Lung (tissue), 12 donors: ENCODE data around the gene P4HA3. TPM values are rescaled to one million over a fixed set of nuclear protein-coding genes. Genes with fewer than 3 reads are reported as not detected.

Source experiments
- ATAC-seq: fragments of 200-7000 bp; cut with Tn5 transposase; one replicate; pipeline ENCODE4 v1.9.1; 2020; ENCODE audit warnings: moderate number of reproducible peaks; ENCODE audit not compliant: insufficient read depth, low FRiP score
- DNase-seq, 3 donors: peaks; one replicate each; pipeline ENCODE4 v3.0.0-alpha.2; 2013 to 2017
- H3K27ac ChIP-seq, 2 donors: one replicate each; pipeline ENCODE4 v1.5.1; 2013; ENCODE audit warnings: mild to moderate bottlenecking in 2 of 2, moderate library complexity in 2 of 2, control low read depth in 1 of 2, inconsistent platforms in 1 of 2, low read depth in 1 of 2, low read length in 1 of 2
- H3K27me3 ChIP-seq, 3 donors: one replicate each; pipeline ENCODE4 v1.5.1; 2013; ENCODE audit warnings: low read length in 2 of 3; ENCODE audit not compliant: control insufficient read depth in 3 of 3, insufficient read depth in 3 of 3
- H3K36me3 ChIP-seq, 4 donors: one replicate each; pipeline ENCODE4 v1.5.1; 2013; ENCODE audit warnings: low read length in 4 of 4, mild to moderate bottlenecking in 1 of 4, moderate library complexity in 1 of 4; ENCODE audit not compliant: control insufficient read depth in 4 of 4, insufficient read depth in 4 of 4
- H3K4me1 ChIP-seq, 5 donors: one replicate each; pipeline ENCODE4 v1.5.1; 2013; ENCODE audit warnings: low read length in 5 of 5, mild to moderate bottlenecking in 2 of 5, moderate library complexity in 1 of 5; ENCODE audit not compliant: control insufficient read depth in 5 of 5, insufficient read depth in 5 of 5
- H3K4me3 ChIP-seq: one replicate; pipeline ENCODE4 v1.5.1; 2013; ENCODE audit warnings: mild to moderate bottlenecking, control low read depth, moderate library complexity
- H3K9ac ChIP-seq, 2 donors: one replicate each; pipeline ENCODE4 v1.5.1; 2013; ENCODE audit warnings: low read length in 2 of 2, control low read depth in 1 of 2; ENCODE audit not compliant: insufficient read depth in 1 of 2
- H3K9me3 ChIP-seq, 4 donors: one replicate each; pipeline ENCODE4 v1.5.1; 2013; ENCODE audit warnings: low read length in 3 of 4, mild to moderate bottlenecking in 1 of 4, moderate library complexity in 1 of 4; ENCODE audit not compliant: control insufficient read depth in 4 of 4, insufficient read depth in 3 of 4
- CTCF ChIP-seq: IDR thresholded peaks from 2 replicates; pipeline ENCODE4 v1.5.1; 2012; ENCODE audit warnings: mild to moderate bottlenecking; ENCODE audit errors: control extremely low read depth, extremely low read depth
- WGBS, 2 donors: extraction: QIAGEN DNeasy Blood & Tissue Kit; methylation state at CpG; one replicate each; pipeline ENCODE4 v1.1.7; 2013; 5-methylcytosine and 5-hydroxymethylcytosine counted together
- polyA plus RNA-seq, 2 donors: library from polyadenylated mRNA; stranded (reverse); fragments of 200-250 nt; gene quantifications; one replicate each; pipeline ENCODE4 v1.2.1, GENCODE V29; 2013
- total RNA-seq, 2 donors: library from RNA; depleted of rRNA in 1 of 2; stranded (reverse); fragments of >200 nt in 1 of 2; gene quantifications; one replicate each; pipeline ENCODE4 v1.2.1, GENCODE V29; 2014 to 2021
- donor health status: control.
- donor health status: control.
- donor health status: Bipolar disorder and iron deficiency.
- donor health status: healthy.
- donor health status: DM: yes; HTN: yes; CAD: no.

Gene P4HA3
- total and polyA plus RNA-seq, 4 donors = 0.40 to 3.3 (median 0.99) TPM

- H3K9ac ChIP-seq = no peak overlapping the region
- 81 to 94% methylated on average over 2 of the region's 2 CpGs for WGBS, 2 donors
- ATAC-seq = no peak
- H3K9me3 ChIP-seq = no peaks in the 10 kb centered on the region
- H3K4me1 ChIP-seq = peaks cover 0 to 2% (median 0%) of the 10 kb centered on the region in 5 donors
- H3K27me3 ChIP-seq = no peaks in the 10 kb centered on the region
- H3K27ac ChIP-seq = no peak overlapping the region
- DNase-seq = no peak
- H3K4me3 ChIP-seq = no peak overlapping the region
- H3K36me3 ChIP-seq = no peaks in the 10 kb centered on the region
- TF ChIP-seq CTCF = no peak
Observed at GRCh38 chr11:74278103-74278502, 33.3 kb downstream of the P4HA3 start.

GRCh38 chr11:74276581-74276980 is 34.9 kb downstream of the P4HA3 start:
- Histone ChIP-seq H3K27me3 (no peaks in the 10 kb centered on the region), H3K4me1 (no peaks in the 10 kb centered on the region), H3K36me3 (no peaks in the 10 kb centered on the region), H3K27ac (no peak overlapping the region), H3K9ac (no peak overlapping the region), H3K4me3 (no peak overlapping the region), H3K9me3 (no peaks in the 10 kb centered on the region)
- DNase-seq (no peak), ATAC-seq (no peak)
- TF ChIP-seq CTCF = no peak
- 88 to 91% methylated on average over 2 of the region's 2 CpGs for WGBS, 2 donors

- Histone ChIP-seq H3K4me3 (no peak overlapping the region), H3K9ac (no peak overlapping the region), H3K9me3 (no peaks in the 10 kb centered on the region), H3K4me1 (peaks cover 0 to 14% (median 7%) of the 10 kb centered on the region in 5 donors), H3K27ac (no peak overlapping the region), H3K27me3 (peaks cover 0 to 2% (median 0%) of the 10 kb centered on the region in 3 donors), H3K36me3 (no peaks in the 10 kb centered on the region)
- ATAC-seq = no peak
- 80 to 91% methylated on average over 4 of the region's 4 CpGs for WGBS, 2 donors
- DNase-seq = no peak
- no peak for TF ChIP-seq CTCF
Observed at GRCh38 chr11:74272276-74272675, 39.2 kb downstream of the P4HA3 start.

DNA sequence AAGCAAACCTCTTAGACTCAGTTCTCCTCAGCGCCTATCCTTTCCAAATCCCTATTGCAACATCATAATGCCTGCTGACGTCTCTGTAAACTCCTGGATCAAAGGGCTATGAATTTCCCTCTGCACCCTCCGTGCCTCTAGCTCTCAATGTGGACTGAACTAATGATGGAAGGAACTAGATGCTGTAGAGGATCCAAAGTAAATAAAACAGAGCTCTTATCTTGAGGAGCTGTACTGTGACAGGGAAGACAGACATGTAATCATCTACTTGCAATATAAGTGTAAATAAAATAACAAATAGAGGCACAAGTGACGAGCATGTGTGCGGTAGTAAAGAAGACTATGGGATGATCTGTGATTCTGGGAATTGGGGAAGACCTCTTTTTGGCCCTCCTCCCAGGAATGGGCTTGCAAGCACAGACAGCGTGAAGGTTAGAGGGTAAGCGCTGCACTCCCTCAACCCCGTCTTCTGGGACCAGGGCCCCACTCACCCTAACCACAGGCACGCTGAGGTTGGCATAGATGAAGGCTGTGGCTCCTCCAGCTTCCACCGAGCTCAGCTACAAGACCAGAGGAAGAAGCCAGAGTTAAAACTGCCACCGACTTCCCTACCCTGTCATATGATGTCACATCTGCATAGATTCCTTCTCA is 42.2 kb downstream of the P4HA3 start:
- Histone ChIP-seq H3K9me3 (no peaks in the 10 kb centered on the region), H3K27ac (no peak overlapping the region), H3K4me1 (peaks cover 0 to 14% (median 7%) of the 10 kb centered on the region in 5 donors), H3K27me3 (peaks cover 0 to 2% (median 0%) of the 10 kb centered on the region in 3 donors), H3K4me3 (no peak overlapping the region), H3K9ac (no peak overlapping the region), H3K36me3 (no peaks in the 10 kb centered on the region)
- TF ChIP-seq CTCF = no peak
- no peak for ATAC-seq
- WGBS, 2 donors = 39 to 48% methylated on average over 11 of the region's 11 CpGs
- DNase-seq = peak; percentile 66 to 92 (median 90)
